HL-60 (cell line): ENCODE results near the gene KHNYN.

Experiments
- CTCF ChIP-seq: IDR thresholded peaks from one replicate; pipeline ENCODE4 v1.5.1; 2011; ENCODE audit warnings: low read length, control low read depth, inconsistent platforms; ENCODE audit not compliant: insufficient read depth
- GABPA ChIP-seq: IDR thresholded peaks from 2 replicates; pipeline ENCODE4 v1.6.1; 2012; ENCODE audit warnings: low read depth
- POLR2AphosphoS5 ChIP-seq: IDR thresholded peaks from 2 replicates; pipeline ENCODE4 v1.6.1; 2012; ENCODE audit warnings: low read depth
- SPI1 ChIP-seq: IDR thresholded peaks from 2 replicates; pipeline ENCODE4 v1.6.1; 2012; ENCODE audit warnings: low read depth, mild to moderate bottlenecking, borderline replicate concordance
- TF ChIP-seq, protein P1 (sequence below): IDR thresholded peaks from 2 replicates; pipeline ENCODE4 v1.6.1; 2012; ENCODE audit warnings: low read depth; ENCODE audit not compliant: insufficient replicate concordance

DNA sequence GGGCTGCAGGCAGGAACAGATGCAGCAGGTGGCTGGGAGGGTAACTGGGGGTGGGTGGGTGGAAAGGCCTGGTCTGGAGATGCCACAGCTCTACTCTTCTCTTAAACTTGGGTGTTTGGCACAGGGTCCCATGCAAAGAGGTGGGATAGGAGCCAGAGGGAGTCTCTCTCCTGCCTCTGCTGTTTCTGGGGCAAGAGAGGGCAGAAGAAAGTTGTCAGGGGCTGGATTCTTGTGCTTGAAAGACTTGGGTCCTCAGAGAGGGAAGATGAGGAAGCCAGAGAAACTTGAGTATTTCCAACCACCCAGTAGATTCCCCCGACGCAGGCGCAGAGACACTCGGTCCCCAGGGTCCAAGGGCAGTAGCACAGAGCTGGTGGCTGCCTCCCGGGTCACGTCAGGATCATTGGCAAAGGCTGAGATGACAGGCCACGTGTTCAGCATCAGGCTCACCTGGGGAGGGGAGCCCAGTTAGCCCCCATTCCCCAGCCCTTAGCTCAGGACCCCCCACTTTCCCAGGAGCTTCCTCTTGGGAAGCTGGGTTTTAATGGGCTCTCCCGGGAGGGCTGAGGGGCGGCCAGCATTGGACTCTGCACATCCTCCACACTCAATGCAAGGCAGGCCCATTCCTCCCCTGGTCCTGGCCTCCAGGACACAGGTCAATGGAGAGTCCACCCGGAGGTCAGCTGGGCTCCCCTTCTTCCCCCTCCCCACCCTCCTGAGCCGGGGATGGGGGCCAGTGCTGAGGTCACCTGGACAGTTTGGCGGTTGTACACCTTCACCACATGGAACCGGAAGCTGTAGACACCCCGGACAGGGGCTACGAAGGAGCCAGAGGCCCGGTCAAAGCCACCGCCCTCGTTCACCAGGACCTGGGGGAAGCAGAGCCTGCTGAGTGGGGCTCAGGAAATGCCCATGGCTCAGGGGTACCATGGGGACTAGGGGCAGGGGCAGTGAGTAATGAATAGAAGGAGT, 1.9 kb upstream of the KHNYN start:
- TF ChIP-seq CTCF = no peak
- TF ChIP-seq SPI1 = no peak
- no peak for TF ChIP-seq POLR2AphosphoS5
- no peak for TF ChIP-seq GABPA
- TF ChIP-seq, protein P1, sequence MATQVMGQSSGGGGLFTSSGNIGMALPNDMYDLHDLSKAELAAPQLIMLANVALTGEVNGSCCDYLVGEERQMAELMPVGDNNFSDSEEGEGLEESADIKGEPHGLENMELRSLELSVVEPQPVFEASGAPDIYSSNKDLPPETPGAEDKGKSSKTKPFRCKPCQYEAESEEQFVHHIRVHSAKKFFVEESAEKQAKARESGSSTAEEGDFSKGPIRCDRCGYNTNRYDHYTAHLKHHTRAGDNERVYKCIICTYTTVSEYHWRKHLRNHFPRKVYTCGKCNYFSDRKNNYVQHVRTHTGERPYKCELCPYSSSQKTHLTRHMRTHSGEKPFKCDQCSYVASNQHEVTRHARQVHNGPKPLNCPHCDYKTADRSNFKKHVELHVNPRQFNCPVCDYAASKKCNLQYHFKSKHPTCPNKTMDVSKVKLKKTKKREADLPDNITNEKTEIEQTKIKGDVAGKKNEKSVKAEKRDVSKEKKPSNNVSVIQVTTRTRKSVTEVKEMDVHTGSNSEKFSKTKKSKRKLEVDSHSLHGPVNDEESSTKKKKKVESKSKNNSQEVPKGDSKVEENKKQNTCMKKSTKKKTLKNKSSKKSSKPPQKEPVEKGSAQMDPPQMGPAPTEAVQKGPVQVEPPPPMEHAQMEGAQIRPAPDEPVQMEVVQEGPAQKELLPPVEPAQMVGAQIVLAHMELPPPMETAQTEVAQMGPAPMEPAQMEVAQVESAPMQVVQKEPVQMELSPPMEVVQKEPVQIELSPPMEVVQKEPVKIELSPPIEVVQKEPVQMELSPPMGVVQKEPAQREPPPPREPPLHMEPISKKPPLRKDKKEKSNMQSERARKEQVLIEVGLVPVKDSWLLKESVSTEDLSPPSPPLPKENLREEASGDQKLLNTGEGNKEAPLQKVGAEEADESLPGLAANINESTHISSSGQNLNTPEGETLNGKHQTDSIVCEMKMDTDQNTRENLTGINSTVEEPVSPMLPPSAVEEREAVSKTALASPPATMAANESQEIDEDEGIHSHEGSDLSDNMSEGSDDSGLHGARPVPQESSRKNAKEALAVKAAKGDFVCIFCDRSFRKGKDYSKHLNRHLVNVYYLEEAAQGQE = no peak
